Activated CD4-positive, CD25-positive, alpha-beta regulatory T cell treated with anti-CD3 and anti-CD28 coated beads, Interleukin-2, amount 50 U/mL, for 24 hours (primary cell): ENCODE data around the gene DIP2B.
A peak's percentile ranks its signal among the peaks of the same experiment; 100 is the strongest.
"Not testable (repeated sequence)": the region's sequence is repeated elsewhere in the genome, so short reads cannot be mapped to it uniquely, and the experiment has no call there.

Experiments
- ATAC-seq, 2 donors: fragments of 150-1000 bp; cut with Tn5 transposase; one replicate each; pipeline ENCODE4 v1.10.0; 2021; ENCODE audit warnings: mild to moderate bottlenecking in 1 of 2, moderate library complexity in 1 of 2

The DIP2B gene

DNA sequence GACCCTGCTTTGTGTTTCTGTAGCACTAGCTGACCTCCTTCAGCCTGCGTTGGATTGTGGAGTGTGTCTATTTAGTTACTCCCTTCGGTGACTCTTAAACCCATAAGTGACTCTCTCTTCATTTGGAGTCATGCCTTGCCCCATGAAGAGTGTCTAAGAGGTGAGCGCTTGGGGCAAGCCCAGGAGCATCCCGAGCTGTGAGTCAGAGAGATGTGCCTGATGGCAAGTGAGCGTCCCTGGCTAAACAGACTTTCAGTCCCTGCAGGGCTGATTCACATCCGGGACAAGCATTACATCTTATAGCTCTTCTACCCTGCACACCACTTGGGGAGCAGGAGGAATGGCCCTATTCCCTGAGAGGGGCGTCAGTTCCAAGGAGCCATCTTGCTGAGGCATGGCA lies 234.8 kb downstream of the DIP2B start:
- ATAC-seq, result no peak

DNA sequence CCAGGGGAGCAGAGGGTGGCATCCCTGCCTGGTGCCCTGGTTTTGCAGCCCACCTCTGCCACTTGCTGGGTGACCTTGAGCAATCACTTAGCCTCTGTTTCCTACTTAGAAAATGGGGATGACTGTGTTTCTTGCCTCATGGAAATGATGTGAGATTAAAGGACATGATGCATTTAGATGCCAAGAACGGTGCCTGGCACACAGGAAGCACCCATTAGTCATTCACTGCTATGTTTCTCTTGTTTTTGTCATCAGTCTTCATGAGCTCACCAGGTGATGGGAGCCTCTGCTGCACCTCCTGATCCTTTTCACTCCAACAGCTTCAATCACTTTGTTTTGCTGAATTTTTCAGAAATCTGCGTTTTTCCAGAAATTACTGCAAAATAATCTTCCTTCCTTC lies 235.5 kb downstream of the DIP2B start:
- peak in 1 of 2 donors; percentile 45 for ATAC-seq

DNA sequence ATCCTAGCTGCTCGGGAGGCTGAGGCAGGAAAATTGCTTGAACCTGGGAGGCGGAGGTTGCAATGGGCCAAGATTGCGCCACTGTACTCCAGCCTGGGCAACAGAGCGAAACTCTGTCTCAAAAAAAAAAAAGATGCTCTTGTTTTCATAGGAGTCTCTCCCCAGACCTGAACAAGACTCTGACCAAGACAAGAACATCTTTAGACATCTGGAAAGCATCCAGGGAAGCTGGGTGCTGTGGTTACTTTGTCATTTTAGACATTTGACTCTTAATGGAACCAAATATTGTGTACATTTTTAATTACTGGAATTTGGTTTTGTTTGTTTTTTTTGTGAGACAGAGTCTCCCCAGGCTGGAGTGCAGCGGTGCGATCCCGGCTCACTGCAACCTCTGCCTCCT lies 238.0 kb downstream of the DIP2B start:
- no peak for ATAC-seq

DNA sequence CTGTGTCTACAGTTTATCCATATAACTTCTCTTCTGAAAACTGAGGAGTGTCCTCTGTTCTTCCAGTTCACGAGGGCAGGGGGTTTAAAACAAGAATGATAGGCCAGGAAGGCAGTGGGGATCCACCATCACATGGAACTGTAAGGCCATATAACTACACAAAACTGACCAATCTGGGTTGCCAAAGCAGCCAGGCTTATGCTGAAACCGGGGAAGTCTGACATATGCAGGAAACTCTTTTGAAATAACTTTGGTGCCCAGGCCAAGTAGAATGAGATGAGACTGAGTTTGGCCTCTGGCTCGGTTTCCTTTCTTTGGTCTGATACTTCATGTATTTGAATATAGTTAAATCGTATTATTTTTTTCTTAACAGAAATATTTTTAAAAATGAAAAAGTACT lies 241.1 kb downstream of the DIP2B start:
- no peak for ATAC-seq

DNA sequence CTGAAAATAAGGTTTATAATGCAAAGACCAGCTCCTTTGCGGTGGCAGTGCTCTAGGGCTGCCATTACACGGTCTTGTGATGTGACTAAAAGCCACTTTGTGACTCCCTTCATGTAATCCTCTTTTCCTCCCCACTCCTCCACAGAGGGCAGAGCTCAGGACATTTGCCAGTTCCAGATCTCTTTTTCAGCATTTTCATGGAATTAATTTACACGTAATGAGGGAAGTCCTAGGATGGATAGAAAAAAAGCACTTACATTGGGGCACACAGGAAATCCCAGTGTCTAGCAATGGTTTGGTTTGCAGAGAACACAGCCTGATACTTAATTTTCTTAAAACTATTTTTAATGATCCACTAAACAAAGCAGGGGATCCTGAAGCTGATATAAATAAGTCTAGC lies 241.6 kb downstream of the DIP2B start:
- ATAC-seq, result no peak

DNA sequence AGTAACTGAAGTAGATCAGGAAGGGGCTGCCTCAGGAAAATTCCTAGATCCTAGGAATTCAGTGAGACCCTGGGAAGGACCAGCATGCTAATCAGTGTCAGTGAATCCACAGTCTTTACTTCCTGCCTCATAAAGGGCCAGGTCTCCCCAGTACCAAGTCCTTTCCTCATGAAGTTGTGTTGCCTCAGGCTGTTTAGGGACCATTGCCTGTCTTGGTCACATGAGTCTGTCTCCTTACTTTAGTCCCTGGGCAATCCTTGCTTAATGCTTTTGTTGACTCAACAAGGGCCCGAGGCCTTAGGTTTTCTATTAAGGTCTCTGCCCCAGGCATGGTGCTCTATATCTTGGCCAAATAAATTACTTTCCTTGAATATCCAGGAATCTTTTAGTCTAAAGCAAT lies 243.0 kb downstream of the DIP2B start:
- ATAC-seq, result no peak

DNA sequence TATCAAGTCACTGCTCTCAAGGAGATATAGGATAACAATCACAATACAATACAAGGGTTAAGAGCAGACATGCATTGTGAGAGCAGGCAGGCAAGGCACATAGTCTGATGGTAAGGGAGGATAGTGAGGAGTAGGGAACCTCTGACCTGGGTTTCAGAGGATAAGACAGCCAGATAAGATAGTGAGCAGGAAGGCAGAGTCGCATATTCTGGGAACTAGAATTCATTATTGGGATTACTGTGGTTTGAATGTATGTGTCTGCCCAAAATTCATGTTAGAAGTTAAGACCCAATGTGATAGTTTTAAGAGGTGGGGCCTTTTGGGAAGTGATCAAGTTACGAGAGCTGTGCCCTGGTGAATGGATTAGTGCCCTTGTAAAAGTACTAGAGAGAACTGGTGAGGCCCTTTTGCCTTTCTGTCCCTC lies 244.7 kb downstream of the DIP2B start:
- no peak for ATAC-seq

DNA sequence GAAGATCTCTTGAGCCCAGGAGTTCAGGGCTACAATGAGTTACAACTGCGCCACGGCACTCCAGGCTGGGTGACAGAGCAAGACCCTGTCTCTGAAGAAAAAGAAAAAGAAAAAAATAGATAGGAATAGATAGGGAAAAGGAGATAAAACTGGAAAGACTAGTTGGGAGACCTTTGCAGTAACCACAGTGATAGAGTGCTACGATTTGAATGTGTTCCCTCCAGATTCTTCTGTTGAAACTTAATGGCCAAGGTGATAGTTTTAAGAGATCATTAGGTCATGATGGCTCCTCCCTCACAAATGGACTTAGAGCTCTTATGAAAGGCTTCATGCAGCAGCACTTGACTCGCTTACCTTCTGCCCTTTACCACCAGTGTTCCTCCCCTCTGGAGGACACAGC lies 245.6 kb downstream of the DIP2B start:
- ATAC-seq, result no peak

DNA sequence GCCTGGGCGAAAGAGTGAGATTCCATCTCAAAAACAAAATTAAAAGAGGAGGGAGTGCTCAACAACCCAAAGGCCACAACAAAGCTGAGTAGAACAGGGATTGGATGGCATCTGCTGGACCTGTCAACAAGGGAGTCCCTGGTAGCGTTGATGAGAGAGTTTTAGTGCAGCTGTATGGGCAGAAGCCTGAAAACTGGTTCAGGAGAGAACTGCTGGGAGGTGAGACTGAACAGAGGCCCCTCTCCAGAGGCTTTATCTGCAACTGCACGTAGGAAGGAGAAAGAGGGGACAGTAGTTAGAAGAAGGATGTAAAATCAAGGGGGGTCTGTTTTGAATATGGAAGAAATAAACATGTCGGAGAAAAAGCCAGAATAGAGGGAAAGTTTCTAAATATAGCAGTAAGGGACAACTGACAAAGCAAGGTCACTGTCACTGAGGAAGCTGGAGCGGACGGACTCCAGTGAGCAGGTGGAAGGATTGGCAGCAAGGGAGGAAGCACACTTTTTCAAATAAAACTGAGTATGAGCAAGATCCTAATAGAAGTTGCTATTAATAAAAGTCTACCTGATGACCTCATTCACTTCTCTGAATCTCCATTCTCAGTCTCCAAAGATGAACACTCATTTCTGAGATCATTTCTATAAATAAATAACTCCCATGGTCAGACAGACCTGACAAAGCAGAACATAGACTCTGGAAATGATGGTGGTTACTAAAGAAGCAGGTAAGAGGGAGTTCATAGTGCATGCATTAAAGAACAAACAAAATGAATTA lies 247.3 kb downstream of the DIP2B start:
- ATAC-seq, result peak; percentile 49 to 67

DNA sequence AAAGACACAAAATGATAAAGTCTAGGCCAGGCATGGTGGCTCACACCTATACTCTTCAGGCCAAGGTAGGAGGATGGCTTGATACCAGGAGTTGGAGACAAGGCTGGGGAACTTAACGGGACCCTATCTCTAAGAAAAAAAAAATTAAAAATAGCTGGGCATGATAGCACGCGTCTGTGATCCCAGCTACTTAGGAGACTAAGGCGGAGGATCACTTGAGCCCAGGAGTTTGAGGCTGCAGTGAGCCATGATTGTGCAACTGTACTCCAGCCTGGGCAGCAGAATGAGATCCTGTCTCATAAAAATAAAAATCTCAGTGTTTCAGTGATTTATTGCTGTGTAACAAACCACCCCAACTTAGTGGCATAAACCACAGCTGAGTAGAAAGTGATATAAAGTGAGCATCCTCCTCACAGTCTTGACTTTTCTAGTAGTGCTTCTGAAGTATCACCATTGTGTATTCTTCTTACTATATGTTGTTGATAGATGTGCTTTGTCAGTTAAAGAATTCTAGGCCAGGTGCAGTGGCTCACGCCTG lies 248.5 kb downstream of the DIP2B start:
- ATAC-seq, result no peak

DNA sequence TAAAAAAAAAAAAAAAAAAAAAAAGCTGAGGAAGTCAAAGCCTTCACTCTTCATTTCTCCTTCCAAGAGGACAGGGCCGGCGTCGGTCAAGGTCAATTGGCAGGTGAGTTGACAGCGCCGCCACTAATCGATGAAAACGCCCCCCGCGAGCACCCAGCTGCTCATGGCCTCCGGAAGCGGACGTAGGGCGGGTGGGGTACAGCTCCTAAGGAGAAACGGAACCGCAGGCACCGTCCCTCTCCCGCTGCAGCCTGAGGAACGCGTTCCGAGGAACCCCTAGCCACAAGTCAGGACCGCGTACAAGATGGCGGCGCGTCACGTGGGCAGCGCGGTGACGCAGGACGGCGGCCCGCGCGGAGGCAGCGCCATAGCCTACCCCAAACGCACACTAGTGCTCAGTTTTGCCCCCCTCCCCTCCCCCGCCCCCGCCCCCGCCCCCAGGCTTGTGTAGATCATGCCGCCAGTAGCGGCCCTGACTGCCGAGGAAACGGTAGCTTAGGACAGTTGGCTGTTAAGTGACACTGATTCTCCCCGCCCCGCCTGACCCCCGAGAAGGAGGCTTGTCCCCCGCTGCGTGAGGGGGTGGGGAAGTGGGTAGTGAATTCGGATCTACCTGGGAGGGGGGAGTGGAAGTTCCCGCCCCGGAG lies 259.0 kb downstream of the DIP2B start, which contains the start of gene ATF1:
TSS of gene ATF1 (plus strand) at position 463 of the 647 bp plus-strand sequence. CDS start 16,045 bp downstream, outside the sequence.
- ATAC-seq, result peak; percentile 86 to 88

DNA sequence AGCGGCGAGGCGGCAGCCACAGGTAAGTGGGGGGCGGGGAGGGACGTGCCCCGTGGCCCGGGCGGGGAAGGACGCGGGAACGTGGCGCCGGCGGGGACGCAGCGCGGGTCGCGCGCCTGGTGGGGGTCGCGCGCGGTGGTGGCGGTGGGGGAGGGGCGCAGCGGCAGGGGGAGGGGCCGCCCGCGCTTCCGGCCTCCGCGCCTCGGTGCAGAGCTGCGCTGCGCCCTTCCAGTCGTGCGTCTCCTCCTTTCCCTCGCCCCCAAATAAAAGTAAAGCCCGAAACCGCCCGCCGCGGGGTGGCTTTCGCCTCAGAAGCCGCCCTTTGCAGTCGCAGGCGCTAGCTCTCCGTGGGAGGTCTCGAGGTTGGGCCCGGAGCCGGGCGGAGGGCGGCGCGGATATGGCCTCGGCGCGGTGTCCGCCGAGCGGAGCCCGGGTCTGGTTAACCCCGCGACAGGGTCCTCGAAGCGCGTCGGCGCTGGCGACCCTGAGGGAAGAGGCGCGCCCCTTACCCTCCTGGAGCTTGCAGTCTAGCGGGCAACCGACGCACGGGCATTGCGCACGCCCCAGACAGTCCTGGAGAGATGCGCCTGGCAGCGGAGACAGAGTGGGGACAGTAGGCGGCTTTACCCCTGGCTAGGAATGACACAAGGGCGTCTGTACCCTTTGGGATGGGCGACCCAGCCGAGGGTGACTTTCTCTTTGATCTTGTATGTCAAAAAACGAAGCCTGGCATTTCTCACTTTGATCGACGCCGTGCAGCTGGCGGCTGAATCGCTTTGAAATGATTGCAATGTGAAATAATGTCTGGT lies 259.7 kb downstream of the DIP2B start:
- ATAC-seq, result peak; percentile 52 to 60

DNA sequence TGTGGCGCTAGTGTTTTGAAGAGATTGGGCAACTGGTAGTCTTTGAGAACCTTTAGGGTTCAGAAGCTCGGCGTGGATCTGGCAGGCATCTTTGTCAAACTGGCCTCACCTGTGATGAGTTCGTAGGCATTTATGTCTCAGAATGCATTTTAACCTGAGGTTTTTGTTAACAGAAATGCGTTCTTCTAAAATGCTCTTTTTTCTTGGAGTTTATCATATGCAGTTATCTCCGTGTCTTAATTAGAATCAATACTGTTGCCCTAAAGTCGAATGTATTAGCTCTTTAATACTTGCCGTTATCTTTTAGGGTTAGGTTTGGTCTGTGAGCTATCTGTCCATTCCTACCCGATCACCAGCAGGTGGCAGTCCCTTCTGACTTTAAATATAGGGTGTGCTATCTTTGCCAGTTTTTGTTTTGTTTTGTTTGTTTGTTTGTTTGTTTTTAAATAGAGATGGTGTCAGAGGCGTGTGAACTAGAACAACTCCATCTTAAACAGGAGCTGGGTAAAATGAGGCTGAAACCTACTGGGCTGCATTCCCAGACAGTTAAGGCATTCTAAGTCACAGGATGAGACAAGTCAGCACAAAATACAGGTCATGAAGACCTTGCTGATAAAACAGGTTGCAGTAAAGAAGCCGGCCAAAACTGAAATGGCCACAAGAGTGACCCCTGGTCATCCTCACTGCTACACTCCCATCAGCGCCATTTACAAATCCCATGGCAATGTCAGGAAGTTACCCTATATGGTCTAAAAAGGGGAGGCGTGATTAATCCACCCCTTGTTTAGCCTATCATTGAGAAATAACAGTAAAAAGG lies 260.5 kb downstream of the DIP2B start:
- peak; percentile 37 to 52 for ATAC-seq

DNA sequence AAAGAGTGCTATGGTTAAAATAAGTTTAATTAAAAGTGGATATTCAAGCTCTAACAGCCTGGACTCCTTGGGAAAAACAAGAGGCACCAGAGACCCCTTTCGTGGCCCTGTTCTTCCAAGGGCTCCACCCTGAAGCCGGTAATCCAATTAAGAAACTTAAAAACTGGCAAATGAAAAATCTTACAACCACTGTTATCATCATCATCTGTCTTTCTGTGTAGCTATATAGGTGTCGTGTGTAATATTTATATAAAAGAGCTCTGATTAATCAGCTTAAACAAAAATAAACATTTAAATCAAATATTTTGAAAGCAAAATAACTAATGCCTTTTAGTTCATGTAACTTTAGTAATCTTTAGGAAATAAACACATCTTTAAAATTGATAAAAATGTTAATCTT lies 263.6 kb downstream of the DIP2B start:
- no peak for ATAC-seq

DNA sequence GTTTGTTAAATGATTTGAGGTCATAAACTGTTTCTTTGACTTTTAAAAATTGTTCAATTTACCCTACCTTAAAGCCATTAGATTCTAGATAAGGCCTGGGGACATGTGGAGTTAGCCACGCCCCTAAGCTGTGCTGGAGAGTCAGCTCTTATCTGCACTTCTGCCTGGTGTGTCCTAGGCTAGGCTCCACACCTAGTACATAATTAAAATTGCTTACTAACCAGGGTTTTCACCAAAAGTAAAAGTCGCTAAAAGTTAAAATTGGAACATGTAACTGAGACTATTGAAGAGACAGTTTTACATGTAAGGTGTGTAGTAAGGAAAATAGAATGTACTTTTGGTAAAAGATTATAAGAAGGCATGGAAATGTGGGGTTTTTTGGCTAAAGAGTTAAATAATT lies 264.0 kb downstream of the DIP2B start:
- not testable (repeated sequence) for ATAC-seq

DNA sequence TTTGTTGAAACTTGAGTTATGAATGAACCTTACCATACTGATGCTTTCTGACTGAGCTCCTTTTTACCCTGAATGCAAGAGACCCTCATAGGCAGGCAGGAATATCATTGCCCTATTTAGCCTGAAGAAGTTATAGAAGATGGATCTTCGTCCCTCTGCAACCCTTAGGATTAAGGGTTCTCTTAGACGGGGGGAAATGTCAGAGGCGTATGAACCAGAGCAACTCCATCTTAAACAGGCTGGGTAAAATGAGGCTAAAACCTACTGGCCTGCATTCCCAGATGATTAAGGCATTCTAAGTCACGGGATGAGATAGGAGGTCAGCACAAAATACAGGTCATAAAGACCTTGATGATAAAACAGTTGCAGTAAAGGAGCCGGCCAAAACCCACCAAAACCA lies 266.6 kb downstream of the DIP2B start:
- ATAC-seq, result no peak

DNA sequence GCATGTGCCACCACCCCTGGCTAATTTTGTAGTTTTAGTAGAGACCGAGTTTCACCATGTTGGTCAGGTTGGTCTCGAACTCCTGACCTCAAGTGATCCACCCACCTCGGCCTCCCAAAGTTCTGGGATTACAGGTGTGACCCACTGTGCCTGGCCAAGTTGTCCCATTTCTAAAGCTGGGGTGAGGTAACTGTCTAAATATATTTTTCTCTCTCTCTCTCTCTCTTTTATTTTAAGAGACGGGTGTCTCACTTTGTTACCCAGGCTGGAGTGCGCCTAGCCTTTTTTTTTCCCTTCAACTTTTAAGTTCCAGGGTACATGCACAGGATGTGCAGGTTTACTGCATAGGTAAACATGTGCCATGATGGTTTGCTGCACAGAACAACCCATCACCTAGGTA lies 267.7 kb downstream of the DIP2B start:
- no peak for ATAC-seq

DNA sequence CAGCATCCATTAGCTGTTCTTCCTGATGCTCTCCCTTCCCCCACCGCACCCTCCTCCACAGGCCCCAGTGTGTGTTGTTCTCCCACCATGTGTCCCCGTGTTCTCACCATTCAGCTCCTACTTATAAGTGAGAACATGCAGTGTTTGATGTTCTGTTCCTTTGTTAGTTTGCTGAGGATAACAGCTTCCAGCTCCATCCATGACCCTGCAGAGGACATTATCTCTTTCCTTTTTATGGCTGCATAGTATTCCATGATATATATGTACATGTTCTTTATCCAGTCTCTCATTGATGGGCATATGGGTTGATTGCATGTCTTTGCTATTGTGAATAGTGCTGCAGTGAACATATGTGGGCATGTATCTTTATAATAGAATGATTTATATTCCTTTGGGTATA lies 268.1 kb downstream of the DIP2B start:
- ATAC-seq, result no peak

DNA sequence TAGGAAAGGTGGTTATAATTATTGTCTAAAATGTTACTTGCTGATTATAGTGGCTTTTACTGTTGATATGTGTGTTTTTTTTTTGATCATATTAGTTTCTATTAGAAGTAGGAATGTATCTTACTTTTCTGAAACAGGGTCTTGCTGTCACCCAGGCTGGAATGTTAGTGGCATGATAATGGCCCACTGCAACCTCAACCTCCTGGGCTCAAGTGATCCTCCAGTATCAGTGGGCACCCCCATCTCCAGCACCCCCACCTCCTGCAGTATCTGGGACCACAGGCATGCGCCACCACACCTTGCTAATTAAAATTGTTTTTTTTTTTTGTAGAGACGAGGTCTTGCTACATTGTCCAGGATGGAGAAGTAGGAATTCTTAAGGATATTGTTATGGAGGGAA lies 270.5 kb downstream of the DIP2B start:
- ATAC-seq, result no peak

DNA sequence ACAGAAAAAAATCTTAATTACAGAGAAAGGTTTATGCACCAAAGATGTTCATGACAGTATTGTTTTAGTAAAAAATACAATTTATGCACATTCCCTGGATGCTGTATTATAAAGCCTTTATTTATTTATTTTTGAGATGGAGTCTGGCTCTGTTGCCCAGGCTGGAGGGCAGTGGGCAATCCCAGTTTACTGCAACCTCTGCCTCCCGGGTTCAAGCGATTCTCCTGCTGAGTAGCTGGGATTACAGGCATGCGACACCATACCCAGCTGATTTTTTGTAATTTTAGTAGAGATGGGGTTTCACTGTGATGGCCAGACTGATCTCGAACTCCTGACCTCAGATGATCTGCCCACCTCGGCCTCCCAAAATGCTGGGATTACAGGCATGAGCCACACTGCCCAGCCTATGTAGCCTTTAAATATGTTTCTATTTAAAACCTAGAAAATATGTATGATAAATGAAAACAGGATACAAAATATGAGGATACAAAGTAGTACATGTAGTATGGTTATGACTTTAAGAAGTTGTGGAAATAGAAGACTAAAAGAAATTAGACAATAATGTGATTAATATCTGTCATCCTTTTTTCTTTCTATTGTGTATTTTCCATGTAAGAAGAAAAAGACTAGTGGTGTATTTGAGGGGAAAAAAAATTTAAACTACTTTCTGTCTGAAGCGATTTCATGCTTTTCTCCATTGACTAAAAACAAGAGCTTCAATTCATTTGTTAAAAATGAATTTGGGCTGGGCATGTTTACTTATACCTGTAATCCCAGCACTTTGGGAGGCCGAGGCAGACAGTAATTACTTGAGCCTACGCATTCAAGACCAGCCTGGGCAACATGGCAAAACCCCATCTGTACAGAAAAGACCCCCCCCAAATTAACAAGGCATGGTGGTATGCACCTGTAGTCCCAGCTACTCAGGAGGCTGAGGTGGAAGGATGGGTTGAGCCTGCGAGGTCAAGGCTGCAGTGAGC lies 272.3 kb downstream of the DIP2B start:
- peak in 1 of 2 donors; percentile 41 for ATAC-seq
